Subcutaneous preadipocyte (primary cell): ENCODE data around the gene TIGD6. TPM values are rescaled to one million over a fixed set of nuclear protein-coding genes. Genes with fewer than 3 reads are reported as not detected.

Experiments
- total RNA-seq: library from RNA; depleted of rRNA; stranded (reverse); fragments of >200 nt; gene quantifications from 2 replicates; pipeline ENCODE4 v1.2.3, GENCODE V29; 2012

TIGD6 gene
- total RNA-seq = 6.2 and 6.3 TPM in 2 replicates

GRCh38 chr5:150000256-150000989, at the start of gene TIGD6, which contains the start of gene HMGXB3:
TIGD6 (minus strand) TSS chr5:150000654; CDS start chr5:149996348, 4,306 bp downstream.
HMGXB3 (plus strand) TSS chr5:150000739; CDS start chr5:150004853, 4,114 bp downstream.

GRCh38 chr5:149960272-149961185, 39.9 kb downstream of the TIGD6 start, which contains the start of gene SLC26A2:
SLC26A2 (plus strand) TSS chr5:149960758; CDS start chr5:149977653, 16,895 bp downstream.

DNA sequence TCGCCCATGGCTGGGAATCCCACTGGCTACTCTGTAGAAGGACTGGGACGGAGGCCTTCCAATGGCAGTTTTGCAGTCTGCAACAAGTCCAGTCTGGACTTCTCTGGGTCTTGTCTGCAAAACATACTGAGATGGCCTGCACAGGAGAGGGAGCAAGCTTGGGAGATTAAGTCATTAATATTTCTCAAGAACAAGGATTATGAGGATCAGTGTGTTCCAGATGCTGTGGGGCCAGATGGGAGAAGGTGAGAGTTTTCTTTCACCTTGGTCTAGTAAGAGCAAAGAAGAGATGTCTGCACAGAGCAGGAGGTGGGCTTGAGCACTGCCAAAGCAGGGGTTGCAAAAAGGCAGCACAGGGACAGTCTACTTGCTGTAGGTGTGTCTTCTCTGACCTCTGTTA, 55.8 kb downstream of the TIGD6 start, which contains the start of gene PDE6A:
PDE6A (minus strand) TSS at position 128 of the 400 bp plus-strand sequence; CDS start at position 8, 120 bp downstream.

Other genes with a start within 250 kb of the TIGD6 start
- gene PDE6A, start 55.9 kb downstream of the TIGD6 start, total RNA-seq = not detected in 2 replicates
- gene SLC26A2, start 39.9 kb downstream of the TIGD6 start, total RNA-seq = 8.8 and 13.7 TPM in 2 replicates
- gene HMGXB3, start 85 bp upstream of the TIGD6 start, total RNA-seq = 32.7 and 46.3 TPM in 2 replicates
- gene CSF1R, start 85.9 kb upstream of the TIGD6 start, total RNA-seq = not detected in 2 replicates
- gene PDGFRB, start 155.2 kb upstream of the TIGD6 start, total RNA-seq = 253 and 297 TPM in 2 replicates
- not detected in 2 replicates for gene CDX1, start 166.1 kb upstream of the TIGD6 start, total RNA-seq
- not detected in 2 replicates for gene SLC6A7, start 189.4 kb upstream of the TIGD6 start, total RNA-seq